ENCODE results near the gene ZNF598. TPM values are rescaled to one million over a fixed set of nuclear protein-coding genes. Genes with fewer than 3 reads are reported as not detected.

Gene ZNF598
- total RNA-seq, 3 donors from 2014 or later (not counting 1 experiment from before 2014, with no cell fraction given) = 56.1 to 71.6 (median 58.2) TPM

DNA sequence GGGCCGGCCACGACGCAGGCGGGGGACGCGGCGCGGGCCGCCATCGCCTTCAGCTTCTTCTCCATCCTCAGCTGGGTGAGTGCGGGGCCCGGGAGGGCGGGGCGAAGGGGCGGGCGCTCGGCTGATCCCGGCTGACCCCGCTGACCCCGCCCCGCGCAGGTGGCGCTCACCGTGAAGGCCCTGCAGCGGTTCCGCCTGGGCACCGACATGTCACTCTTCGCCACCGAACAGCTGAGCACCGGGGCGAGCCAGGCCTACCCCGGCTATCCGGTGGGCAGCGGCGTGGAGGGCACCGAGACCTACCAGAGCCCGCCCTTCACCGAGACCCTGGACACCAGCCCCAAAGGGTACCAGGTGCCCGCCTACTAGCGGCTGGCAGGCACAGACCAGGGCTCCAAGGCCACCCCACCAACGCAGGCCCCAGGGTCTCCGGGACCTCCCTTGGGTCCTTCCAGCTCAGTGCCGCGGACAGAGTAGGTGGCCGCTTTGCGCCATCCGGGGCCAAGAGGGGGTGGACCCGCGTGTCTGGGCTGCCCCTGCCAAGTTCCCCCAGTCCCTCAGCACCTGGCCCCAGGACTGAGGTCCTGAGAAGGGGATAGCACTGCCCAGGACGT lies 16.8 kb downstream of the ZNF598 start:
- intact Hi-C loops (cut with micrococcal nuclease) = no loop called here
- Histone ChIP-seq H3K4me3 (ENCODE audit: low read length) (no peak overlapping the region), H3K4me1 (ENCODE audit: control insufficient read depth, insufficient read depth, low read length) (peaks cover 36% of the 10 kb centered on the region), H3K27me3 (ENCODE audit: control insufficient read depth, insufficient read depth, low read length) (peaks cover 2% of the 10 kb centered on the region), H3K36me3 (ENCODE audit: control insufficient read depth, insufficient read depth, low read length) (peaks cover 6% of the 10 kb centered on the region), H3K27ac (ENCODE audit: low read length) (peak overlapping the region; percentile 35), H3K9me3 (ENCODE audit: control insufficient read depth, insufficient read depth, low read length) (no peaks in the 10 kb centered on the region)
- H3K4me1 Mint-ChIP-seq = peaks cover 0 to 34% of the 10 kb centered on the region in 2 donors
- DNase-seq = peak in 1 of 2 donors; percentile 33
- no peak for ATAC-seq
- 59% methylated on average over 50 of the region's 50 CpGs for WGBS (ENCODE audit: insufficient coverage)
- H3K9me3 Mint-ChIP-seq = no peaks in the 10 kb centered on the region
- H3K27ac Mint-ChIP-seq = peak overlapping the region; percentile 75 to 85
- TF ChIP-seq CTCF (IDR thresholded peaks at IDR 0.05) = no peak
- no peak overlapping the region for H3K4me3 Mint-ChIP-seq
- H3K27me3 Mint-ChIP-seq (ENCODE audit: low read depth in 2 of 2) = peaks cover 0 to 2% of the 10 kb centered on the region in 2 donors
- no peaks in the 10 kb centered on the region for H3K36me3 Mint-ChIP-seq

DNA sequence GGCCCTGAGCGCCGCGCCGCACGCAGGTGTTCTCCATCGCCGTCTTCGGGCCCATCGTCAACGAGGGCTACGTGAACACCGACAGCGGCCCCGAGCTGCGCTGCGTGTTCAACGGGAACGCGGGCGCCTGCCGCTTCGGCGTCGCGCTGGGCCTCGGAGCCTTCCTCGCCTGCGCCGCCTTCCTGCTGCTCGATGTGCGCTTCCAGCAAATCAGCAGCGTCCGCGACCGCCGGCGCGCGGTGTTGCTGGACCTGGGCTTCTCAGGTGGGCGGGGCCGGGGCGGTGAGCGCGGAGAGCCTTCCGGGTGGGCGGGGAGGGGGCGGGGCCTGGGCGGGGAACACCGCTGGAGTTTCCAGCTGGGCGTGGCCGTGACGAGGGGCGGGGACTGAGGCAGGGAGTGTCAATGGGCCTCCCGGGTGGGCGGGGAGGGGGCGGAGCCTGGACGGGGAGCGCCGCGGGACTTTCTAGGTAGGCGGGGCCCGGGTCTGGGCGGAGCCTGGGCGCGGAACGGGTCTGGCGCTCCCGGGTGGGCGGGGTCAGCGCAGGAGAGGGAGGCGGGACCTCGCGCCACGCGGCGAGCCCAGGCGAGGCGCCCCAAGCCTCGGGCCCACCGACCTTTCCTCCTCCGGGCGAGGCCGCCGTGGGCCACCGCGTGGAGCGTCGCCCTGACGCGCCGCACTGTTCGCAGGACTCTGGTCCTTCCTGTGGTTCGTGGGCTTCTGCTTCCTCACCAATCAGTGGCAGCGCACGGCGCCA lies 17.5 kb downstream of the ZNF598 start:
- Histone ChIP-seq H3K4me3 (ENCODE audit: low read length) (peak overlapping the region; percentile 15), H3K36me3 (ENCODE audit: control insufficient read depth, insufficient read depth, low read length) (peaks cover 4% of the 10 kb centered on the region), H3K4me1 (ENCODE audit: control insufficient read depth, insufficient read depth, low read length) (peaks cover 36% of the 10 kb centered on the region), H3K27ac (ENCODE audit: low read length) (peak overlapping the region; percentile 72), H3K9me3 (ENCODE audit: control insufficient read depth, insufficient read depth, low read length) (no peaks in the 10 kb centered on the region), H3K27me3 (ENCODE audit: control insufficient read depth, insufficient read depth, low read length) (peaks cover 2% of the 10 kb centered on the region)
- Mint-ChIP-seq H3K4me3 (peak overlapping the region; percentile 84), H3K36me3 (no peaks in the 10 kb centered on the region), H3K4me1 (peaks cover 0 to 34% of the 10 kb centered on the region in 2 donors), H3K9me3 (no peaks in the 10 kb centered on the region), H3K27ac (peak overlapping the region; percentile 84), H3K27me3 (ENCODE audit: low read depth in 2 of 2) (peaks cover 0 to 2% of the 10 kb centered on the region in 2 donors)
- ATAC-seq = peak; percentile 82 to 94 (median 83)
- intact Hi-C loops (cut with micrococcal nuclease) = no loop called here
- 4% methylated on average over 96 of the region's 96 CpGs for WGBS (ENCODE audit: insufficient coverage)
- no peak for TF ChIP-seq CTCF (IDR thresholded peaks at IDR 0.05)
- DNase-seq = peak; percentile 95 to 99

- Histone ChIP-seq H3K36me3 (ENCODE audit: control insufficient read depth, insufficient read depth, low read length) (peaks cover under 1% of the 10 kb centered on the region), H3K27me3 (ENCODE audit: control insufficient read depth, insufficient read depth, low read length) (peaks cover 2% of the 10 kb centered on the region), H3K4me3 (ENCODE audit: low read length) (peak overlapping the region; percentile 15), H3K27ac (ENCODE audit: low read length) (peak overlapping the region; percentile 72), H3K9me3 (ENCODE audit: control insufficient read depth, insufficient read depth, low read length) (no peaks in the 10 kb centered on the region), H3K4me1 (ENCODE audit: control insufficient read depth, insufficient read depth, low read length) (peaks cover 36% of the 10 kb centered on the region)
- ATAC-seq = no peak
- DNase-seq = no peak
- WGBS (ENCODE audit: insufficient coverage) = 8% methylated on average over 22 of the region's 22 CpGs
- peaks cover 0 to 39% of the 10 kb centered on the region in 2 donors for H3K4me1 Mint-ChIP-seq
- H3K27me3 Mint-ChIP-seq (ENCODE audit: low read depth in 2 of 2) = peaks cover 0 to 2% of the 10 kb centered on the region in 2 donors
- intact Hi-C loops (cut with micrococcal nuclease) = no loop called here
- H3K36me3 Mint-ChIP-seq = no peaks in the 10 kb centered on the region
- peak overlapping the region; percentile 84 for H3K4me3 Mint-ChIP-seq
- H3K27ac Mint-ChIP-seq = peak overlapping the region; percentile 84
- no peaks in the 10 kb centered on the region for H3K9me3 Mint-ChIP-seq
- TF ChIP-seq CTCF (IDR thresholded peaks at IDR 0.05) = no peak
Measured at GRCh38 chr16:1991588-1991947, 18.1 kb downstream of the ZNF598 start.

Data from natural killer cell (primary cell).